Stimulated activated CD8-positive, alpha-beta memory T cell treated with anti-CD3 and anti-CD28 coated beads, Interleukin-12 subunit alpha, Interleukin-12 subunit beta, amount 100 ng/mL, for 4 hours (primary cell): Measurements from ENCODE around the gene DPT.

ENCODE experiments used
- DNase-seq: peaks from one replicate; pipeline ENCODE4 v3.0.0-alpha.2; 2020; ENCODE audit warnings: low read depth

Gene DPT

GRCh38 chr1:168735974-168736373, 7.0 kb upstream of the DPT start:
- no peak for DNase-seq

GRCh38 chr1:168734946-168735345, 5.9 kb upstream of the DPT start:
- no peak for DNase-seq

- no peak for DNase-seq
Observed at GRCh38 chr1:168734271-168734670, 5.3 kb upstream of the DPT start.

GRCh38 chr1:168733241-168733640, 4.2 kb upstream of the DPT start:
- no peak for DNase-seq

- no peak for DNase-seq
Observed at GRCh38 chr1:168732736-168733135, 3.7 kb upstream of the DPT start.

- DNase-seq: no peak
Observed at GRCh38 chr1:168731244-168731953, 2.4 kb upstream of the DPT start.

GRCh38 chr1:168729405-168729802, 398 bp upstream of the DPT start:
- no peak for DNase-seq

- DNase-seq: no peak
Observed at GRCh38 chr1:168726719-168727118, 2.3 kb downstream of the DPT start.

- DNase-seq: no peak
Observed at GRCh38 chr1:168726281-168726680, 2.7 kb downstream of the DPT start.

- no peak for DNase-seq
Observed at GRCh38 chr1:168725831-168726230, 3.2 kb downstream of the DPT start.

GRCh38 chr1:168725060-168725459, 3.9 kb downstream of the DPT start:
- DNase-seq: no peak

- no peak for DNase-seq
Observed at GRCh38 chr1:168723000-168723399, 6.0 kb downstream of the DPT start.

- no peak for DNase-seq
Observed at GRCh38 chr1:168720839-168721238, 8.2 kb downstream of the DPT start.

- DNase-seq: no peak
Observed at GRCh38 chr1:168719306-168720111, 9.5 kb downstream of the DPT start.

- DNase-seq: no peak
Observed at GRCh38 chr1:168717906-168718891, 10.8 kb downstream of the DPT start.

- no peak for DNase-seq
Observed at GRCh38 chr1:168714012-168714411, 15.0 kb downstream of the DPT start.

- no peak for DNase-seq
Observed at GRCh38 chr1:168709405-168710363, 19.3 kb downstream of the DPT start.

GRCh38 chr1:168708698-168709404, 20.2 kb downstream of the DPT start:
- DNase-seq: no peak

GRCh38 chr1:168706391-168706992, 22.5 kb downstream of the DPT start:
- DNase-seq: no peak
